ENCODE measurements around the gene MISP. TPM values are rescaled to one million over a fixed set of nuclear protein-coding genes. Genes with fewer than 3 reads are reported as not detected.

Gene MISP
- total and polyA plus RNA-seq, 10 of the 15 experiments (the other 5 are each of a cell fraction or from before 2014, with no cell fraction given) = not detected

GRCh38 chr19:804419-805165, 53.7 kb downstream of the MISP start:
- peaks cover 50% of the 10 kb centered on the region for H3K79me2 ChIP-seq (ENCODE audit: control insufficient read depth, insufficient read depth, low read length)
- no peaks in the 10 kb centered on the region for H3K27me3 ChIP-seq (replicated peaks in 1 of 2; ENCODE audit: control insufficient read depth in 2 of 2, insufficient read depth in 2 of 2, low read length in 1 of 2)
- no peak for DNase-seq (ENCODE audit: low read depth, low spot score)
- H3K4me3 ChIP-seq = no peak overlapping the region
- ATAC-seq = no peak
- POLR2A ChIA-PET = no interaction called here
- intact Hi-C loops (cut with micrococcal nuclease; ENCODE audit: unreplicated experiment) = no loop called here
- CTCF ChIA-PET = no interaction called here
- TF ChIP-seq POLR2AphosphoS5 (IDR thresholded peaks at IDR 0.05; ENCODE audit: low read length) (peak; percentile 29; the same call in 1 of the 2 replicates), JUNB (IDR thresholded peaks at IDR 0.05) (no peak), YY1 (IDR thresholded peaks at IDR 0.05; ENCODE audit: low read depth, low read length) (no peak), CHD2 (IDR thresholded peaks at IDR 0.05; ENCODE audit: borderline replicate concordance, low read depth, low read length) (no peak)
- SMC1A ChIA-PET (ENCODE audit: uncharacterized antibody, unreplicated experiment) = no interaction called here
- RAD21 ChIA-PET (ENCODE audit: unreplicated experiment) = no interaction called here
- no peak overlapping the region for H3K4me2 ChIP-seq (ENCODE audit: control insufficient read depth, insufficient read depth)
- no peak overlapping the region for H3K9ac ChIP-seq (ENCODE audit: control insufficient read depth, insufficient read depth, low read length)
- H3K27ac ChIP-seq (ENCODE audit: control insufficient read depth, insufficient read depth) = no peak overlapping the region
- peaks cover 30% of the 10 kb centered on the region for H4K20me1 ChIP-seq (ENCODE audit: control insufficient read depth, insufficient read depth)
- FAIRE-seq = no peak
- no TSS peak for BruUV-seq (replicated peaks)
- in situ Hi-C loops (cut with MboI) = no loop called here
- 91% methylated on average over 38 of the region's 53 CpGs for WGBS (ENCODE audit: insufficient coverage, insufficient replicate concordance, low lambda C conversion rate, missing lambda C conversion rate)
- H3K9me3 ChIP-seq (replicated peaks; ENCODE audit: control insufficient read depth, insufficient read depth, low read length) = no peaks in the 10 kb centered on the region
- H3K4me1 ChIP-seq (ENCODE audit: control insufficient read depth, insufficient read depth, low read length) = peaks cover 7% of the 10 kb centered on the region; the same call in 1 of the 2 replicates
- peaks cover 22 to 75% of the 10 kb centered on the region in 2 experiments; a peak in 3 of 4 replicates for H3K36me3 ChIP-seq (ENCODE audit: control insufficient read depth in 2 of 2, insufficient read depth in 2 of 2, low read length in 1 of 2)
- H2AFZ ChIP-seq (ENCODE audit: control insufficient read depth, low read depth, low read length) = no peak overlapping the region

- TF ChIP-seq NKRF (conservative IDR thresholded peaks at IDR 0.05) = no peak
- no peak for TF ChIP-seq ZZZ3 (IDR thresholded peaks at IDR 0.05; ENCODE audit: control insufficient read depth, insufficient read length, low read depth)
- peak; percentile 43 for TF ChIP-seq POLR2A (IDR thresholded peaks at IDR 0.05; ENCODE audit: low read depth, low read length)
- TF ChIP-seq USF2 (IDR thresholded peaks at IDR 0.05; ENCODE audit: borderline replicate concordance, low read depth, low read length) = no peak
- Histone ChIP-seq H2AFZ (ENCODE audit: control insufficient read depth, low read depth, low read length) (no peak overlapping the region), H3K4me1 (ENCODE audit: control insufficient read depth, insufficient read depth, low read length) (peaks cover 6% of the 10 kb centered on the region; the same call in 1 of the 2 replicates), H3K4me3 (no peak overlapping the region), H3K9ac (ENCODE audit: control insufficient read depth, insufficient read depth, low read length) (no peak overlapping the region), H3K27ac (ENCODE audit: control insufficient read depth, insufficient read depth) (no peak overlapping the region), H3K79me2 (ENCODE audit: control insufficient read depth, insufficient read depth, low read length) (peaks cover 45% of the 10 kb centered on the region), H3K27me3 (replicated peaks in 1 of 2; ENCODE audit: control insufficient read depth in 2 of 2, insufficient read depth in 2 of 2, low read length in 1 of 2) (no peaks in the 10 kb centered on the region), H3K36me3 (ENCODE audit: control insufficient read depth in 2 of 2, insufficient read depth in 2 of 2, low read length in 1 of 2) (peaks cover 24 to 75% of the 10 kb centered on the region in 2 experiments; a peak in 3 of 4 replicates), H3K4me2 (ENCODE audit: control insufficient read depth, insufficient read depth) (no peak overlapping the region), H4K20me1 (ENCODE audit: control insufficient read depth, insufficient read depth) (peaks cover 25% of the 10 kb centered on the region), H3K9me3 (replicated peaks; ENCODE audit: control insufficient read depth, insufficient read depth, low read length) (no peaks in the 10 kb centered on the region)
- in situ Hi-C loops (cut with MboI) (no loop called here), intact Hi-C loops (cut with micrococcal nuclease; ENCODE audit: unreplicated experiment) (no loop called here)
- no peak for ATAC-seq
- RAD21 ChIA-PET (ENCODE audit: unreplicated experiment) = no interaction called here
- 97% methylated on average over 31 of the region's 33 CpGs for WGBS (ENCODE audit: insufficient coverage, insufficient replicate concordance, low lambda C conversion rate, missing lambda C conversion rate)
- SMC1A ChIA-PET (ENCODE audit: uncharacterized antibody, unreplicated experiment) = no interaction called here
- POLR2A ChIA-PET = no interaction called here
- DNase-seq (ENCODE audit: low read depth, low spot score) = no peak
- CTCF ChIA-PET = no interaction called here
- FAIRE-seq = no peak
- no TSS peak for BruUV-seq (replicated peaks)
These were observed 54.2 kb downstream of the MISP start for GRCh38 chr19:805166-805551.

Measured in GM12878 (cell line).